GM23338 (cell line): Measurements from ENCODE around the gene CDK17. TPM values are rescaled to one million over a fixed set of nuclear protein-coding genes. Genes with fewer than 3 reads are reported as not detected.

ENCODE experiments used
- ATAC-seq: fragments of 200-7000 bp; cut with Tn5 transposase; 3 replicates; pipeline ENCODE4 v1.9.1; 2020
- DNase-seq: peaks from one replicate; pipeline ENCODE4 v3.0.0-alpha.2; 2015; ENCODE audit warnings: low spot score
- H2AFZ ChIP-seq: fragments of 200-600 bp; sonication (generic); 2 replicates; pipeline ENCODE4 v1.8.0; 2016; ENCODE audit warnings: antibody characterized with exemption, mild to moderate bottlenecking, moderate library complexity
- H3F3A ChIP-seq: fragments of 200-600 bp; sonication (generic); replicated peaks from 2 replicates; pipeline ENCODE4 v1.8.0; 2017; ENCODE audit warnings: antibody characterized with exemption, mixed run types, low read depth
- H3K27ac ChIP-seq: fragments of 200-600 bp; sonication (generic); 2 replicates; pipeline ENCODE4 v1.6.1; 2016; ENCODE audit warnings: low read depth
- H3K27me3 ChIP-seq: fragments of 200-600 bp; sonication (generic); 2 replicates; pipeline ENCODE4 v1.8.0; 2016; ENCODE audit warnings: mild to moderate bottlenecking, mixed run types, moderate library complexity; ENCODE audit not compliant: insufficient read depth
- H3K36me3 ChIP-seq: fragments of 200-600 bp; sonication (generic); 2 replicates; pipeline ENCODE4 v1.8.0; 2016; ENCODE audit warnings: mild to moderate bottlenecking; ENCODE audit not compliant: insufficient read depth
- H3K4me1 ChIP-seq: fragments of 200-600 bp; sonication (generic); 2 replicates; pipeline ENCODE4 v1.8.0; 2016; ENCODE audit warnings: mild to moderate bottlenecking, moderate library complexity; ENCODE audit not compliant: insufficient read depth
- H3K4me2 ChIP-seq: fragments of 200-600 bp; sonication (generic); 2 replicates; pipeline ENCODE4 v1.7.1; 2017; ENCODE audit warnings: mixed run types
- H3K4me3 ChIP-seq: fragments of 200-600 bp; sonication (generic); 2 replicates; pipeline ENCODE4 v1.6.1; 2016; ENCODE audit warnings: mixed run types
- H3K79me2 ChIP-seq: fragments of 200-600 bp; sonication (generic); replicated peaks from 2 replicates; pipeline ENCODE4 v1.8.0; 2017; ENCODE audit warnings: mild to moderate bottlenecking; ENCODE audit not compliant: insufficient read depth
- H3K9me2 ChIP-seq: fragments of 200-600 bp; sonication (generic); 2 replicates; pipeline ENCODE4 v1.8.0; 2017; ENCODE audit not compliant: insufficient read depth
- H4K20me1 ChIP-seq: fragments of 200-600 bp; sonication (generic); replicated peaks from 2 replicates; pipeline ENCODE4 v1.8.0; 2017; ENCODE audit warnings: mild to moderate bottlenecking; ENCODE audit not compliant: insufficient read depth
- H3K27ac Mint-ChIP-seq: 2 replicates; pipeline ENCODE4 v1.8.0; 2020; ENCODE audit warnings: inconsistent platforms, mild to moderate bottlenecking, moderate library complexity, mixed read lengths
- H3K27me3 Mint-ChIP-seq: 3 replicates; pipeline ENCODE4 v1.8.0; 2022; ENCODE audit warnings: low read depth, mild to moderate bottlenecking, moderate library complexity, mixed read lengths, inconsistent platforms; ENCODE audit not compliant: insufficient read depth, poor library complexity
- H3K36me3 Mint-ChIP-seq: 3 replicates; pipeline ENCODE4 v1.8.0; 2021; ENCODE audit warnings: low read depth, mild to moderate bottlenecking, inconsistent platforms, moderate library complexity, mixed read lengths
- H3K4me1 Mint-ChIP-seq: 3 replicates; pipeline ENCODE4 v1.8.0; 2020; ENCODE audit warnings: mild to moderate bottlenecking, inconsistent platforms, mixed read lengths
- H3K4me3 Mint-ChIP-seq: 3 replicates; pipeline ENCODE4 v1.8.0; 2021; ENCODE audit warnings: moderate library complexity, mild to moderate bottlenecking, inconsistent platforms, mixed read lengths
- H3K9me3 Mint-ChIP-seq: 3 replicates; pipeline ENCODE4 v1.8.0; 2020; ENCODE audit warnings: moderate library complexity, mild to moderate bottlenecking, inconsistent platforms, mixed read lengths
- EZH2phosphoT487 ChIP-seq: fragments of 200-600 bp; sonication (generic); IDR thresholded peaks from one replicate; pipeline ENCODE4 v1.8.1; 2018; ENCODE audit warnings: antibody characterized with exemption; ENCODE audit not compliant: unreplicated experiment
- NANOG ChIP-seq: IDR thresholded peaks from 2 replicates; pipeline ENCODE4 v1.6.1; 2016; ENCODE audit warnings: antibody characterized with exemption, borderline replicate concordance
- POLR2AphosphoS5 ChIP-seq: IDR thresholded peaks from 2 replicates; pipeline ENCODE4 v1.6.1; 2016; ENCODE audit warnings: antibody characterized with exemption, low read depth
- REST ChIP-seq: IDR thresholded peaks from one replicate; pipeline ENCODE4 v1.6.1; 2018; ENCODE audit warnings: antibody characterized with exemption; ENCODE audit not compliant: unreplicated experiment
- STAT1 ChIP-seq: IDR thresholded peaks from one replicate; pipeline ENCODE4 v1.6.1; 2016; ENCODE audit warnings: antibody characterized with exemption; ENCODE audit not compliant: unreplicated experiment
- ZNF331 ChIP-seq: fragments of 250-450 bp; sonication (Bioruptor Pico); IDR thresholded peaks from 2 replicates; pipeline ENCODE4 v1.5.0; 2020; ENCODE audit warnings: low read depth, mild to moderate bottlenecking, moderate library complexity
- ZNF462 ChIP-seq: fragments of 250-450 bp; sonication (Bioruptor Pico); IDR thresholded peaks from 2 replicates; pipeline ENCODE4 v1.5.0; 2020; ENCODE audit warnings: mild to moderate bottlenecking, moderate library complexity
- polyA plus RNA-seq: library from polyadenylated mRNA; unstranded; fragments of >200 nt; fragmentation: Nextera tagmentation; extraction: Ambion mirVana; gene quantifications from 2 replicates; pipeline ENCODE4 v1.2.1, GENCODE V29; 2016
- total RNA-seq: library from RNA; depleted of rRNA; stranded (reverse); fragments of >200 nt; shearing (Covaris generic); gene quantifications from 2 replicates; pipeline ENCODE4 v1.2.3, GENCODE V29; 2014

The CDK17 gene
- total and polyA plus RNA-seq, 2 experiments from 2014 or later, result 7.6 to 34.2 TPM

GRCh38 chr12:96350982-96351381, 49.3 kb downstream of the CDK17 start:
- Histone ChIP-seq H3K4me2 (no peak overlapping the region), H3K27ac (no peak overlapping the region), H2AFZ (no peak overlapping the region), H3K4me1 (0 out of 2 replicates have a peak, but pooled peaks cover 3% of the 10 kb centered on the region), H3F3A (no peaks in the 10 kb centered on the region), H3K36me3 (no peaks in the 10 kb centered on the region), H3K27me3 (no peaks in the 10 kb centered on the region), H3K9me2 (no peaks in the 10 kb centered on the region), H3K79me2 (peaks cover 79% of the 10 kb centered on the region), H4K20me1 (peaks cover 3% of the 10 kb centered on the region; the same call in 1 of the 2 replicates), H3K4me3 (no peak overlapping the region)
- Mint-ChIP-seq H3K27ac (no peak overlapping the region), H3K36me3 (no peaks in the 10 kb centered on the region; the same call in 2 of the 3 replicates), H3K27me3 (peaks cover 4% of the 10 kb centered on the region), H3K4me3 (no peak overlapping the region), H3K9me3 (0 out of 3 replicates have a peak, but pooled peaks cover under 1% of the 10 kb centered on the region), H3K4me1 (peaks cover 20% of the 10 kb centered on the region)
- no peak for ATAC-seq
- DNase-seq, result no peak
- TF ChIP-seq STAT1, result no peak
- no peak for TF ChIP-seq POLR2AphosphoS5
- TF ChIP-seq ZNF462, result no peak
- TF ChIP-seq EZH2phosphoT487, result no peak
- no peak for TF ChIP-seq NANOG
- no peak for TF ChIP-seq REST
- no peak for TF ChIP-seq ZNF331
